HEK293T (cell line): ENCODE results near the gene MIER1.

Experiments used
- BHLHE40 ChIP-seq: fragments of 450-650 bp; IDR thresholded peaks from 2 replicates; pipeline ENCODE4 v1.6.1; 2016; ENCODE audit warnings: mild to moderate bottlenecking, moderate library complexity, borderline replicate concordance
- FOXK2 ChIP-seq: fragments of 450-650 bp; IDR thresholded peaks from 2 replicates; pipeline ENCODE4 v1.6.1; 2016; ENCODE audit warnings: mild to moderate bottlenecking
- FOXM1 ChIP-seq: fragments of 450-650 bp; IDR thresholded peaks from 2 replicates; pipeline ENCODE4 v1.6.1; 2017; ENCODE audit warnings: mild to moderate bottlenecking, borderline replicate concordance
- NFRKB ChIP-seq: fragments of 450-650 bp; IDR thresholded peaks from 2 replicates; pipeline ENCODE4 v1.6.1; 2016; ENCODE audit warnings: mild to moderate bottlenecking, moderate library complexity
- PKNOX1 ChIP-seq: fragments of 450-650 bp; IDR thresholded peaks from 2 replicates; pipeline ENCODE4 v1.6.1; 2016
- SP1 ChIP-seq: fragments of 450-650 bp; IDR thresholded peaks from 2 replicates; pipeline ENCODE4 v1.6.1; 2017
- TARDBP ChIP-seq: fragments of 450-650 bp; IDR thresholded peaks from 2 replicates; pipeline ENCODE4 v1.6.1; 2016

DNA sequence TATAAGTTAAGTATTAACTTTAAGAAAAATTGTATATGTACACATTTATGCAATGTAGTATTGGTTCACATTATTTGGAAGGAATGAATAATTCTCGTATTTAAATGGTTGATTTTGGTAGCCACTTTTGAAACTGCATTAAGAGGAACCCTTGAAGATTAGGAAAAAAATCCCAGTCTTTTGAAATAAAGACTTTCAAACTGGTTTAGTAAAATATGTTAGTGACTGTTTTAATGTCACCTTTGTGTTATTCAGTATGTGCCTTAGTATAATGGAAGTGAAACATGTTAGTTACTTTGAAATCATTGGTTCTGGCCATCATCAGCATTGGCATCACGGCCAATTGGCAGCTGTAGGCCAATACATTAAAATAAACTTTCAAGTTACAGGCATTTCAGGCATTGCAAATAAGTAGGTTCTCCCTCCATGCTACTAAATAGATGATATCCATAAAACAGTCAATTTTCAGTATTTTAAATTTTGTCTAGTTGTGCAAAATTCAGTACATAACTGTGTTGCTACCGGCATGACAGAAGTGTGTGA, 4.4 kb downstream of the MIER1 start:
- no peak for TF ChIP-seq PKNOX1
- TF ChIP-seq SP1 = no peak
- no peak for TF ChIP-seq TARDBP
- no peak for TF ChIP-seq FOXK2
- TF ChIP-seq NFRKB = no peak
- no peak for TF ChIP-seq FOXM1
- no peak for TF ChIP-seq BHLHE40
